IMR-90 (cell line): ENCODE results near the gene PHC2. TPM values are rescaled to one million over a fixed set of nuclear protein-coding genes. Genes with fewer than 3 reads are reported as not detected.

Experiments
- ATAC-seq: fragments of 200-7000 bp; cut with Tn5 transposase; 2 replicates; pipeline ENCODE4 v1.9.1; 2020; ENCODE audit warnings: low read depth, mild to moderate bottlenecking, moderate library complexity
- BruUV-seq: library from RNA; stranded (reverse); fragments of 400-500 nt; replicated peaks from 2 replicates; lab custom pipeline; 2021; lab: Mats Ljungman, UMichigan
- CTCF ChIA-PET: fragments of 300-600 bp; formaldehyde crosslinking; extraction: SDS; loops from one replicate; lab custom pipeline; 2021; ENCODE audit warnings: antibody characterized with exemption; lab: Yijun Ruan, JAX
- POLR2A ChIA-PET: fragments of 300-600 bp; sonication (Branson Sonifier 250); formaldehyde crosslinking; loops from one replicate; lab custom pipeline; 2022; ENCODE audit warnings: antibody characterized with exemption; ENCODE audit not compliant: unreplicated experiment; lab: Charles Lee
- DNase-seq: peaks from one replicate; pipeline ENCODE4 v3.0.0; 2013
- H2AFZ ChIP-seq: replicated peaks from 2 replicates; pipeline ENCODE3; 2013; ENCODE audit warnings: low read length, mild to moderate bottlenecking; ENCODE audit not compliant: poor library complexity
- H2AK5ac ChIP-seq: 2 replicates; pipeline ENCODE4 v1.6.1; 2013; ENCODE audit warnings: low read depth, low read length, inconsistent platforms
- H2AK9ac ChIP-seq: replicated peaks from 2 replicates; pipeline ENCODE3; 2013; ENCODE audit warnings: mild to moderate bottlenecking, low read depth, low read length, moderate library complexity; ENCODE audit not compliant: poor library complexity
- H2BK120ac ChIP-seq: 2 replicates; pipeline ENCODE4 v1.6.1; 2013; ENCODE audit warnings: low read depth, low read length, inconsistent platforms
- H2BK15ac ChIP-seq: 3 replicates; pipeline ENCODE4 v1.6.1; 2013; ENCODE audit warnings: low read depth, low read length, inconsistent platforms
- H2BK20ac ChIP-seq: 2 replicates; pipeline ENCODE4 v1.6.1; 2013; ENCODE audit warnings: low read depth, mild to moderate bottlenecking, inconsistent platforms, low read length, moderate library complexity
- H2BK5ac ChIP-seq: 2 replicates; pipeline ENCODE4 v1.6.1; 2013; ENCODE audit warnings: mild to moderate bottlenecking, low read depth, low read length, inconsistent platforms; ENCODE audit not compliant: poor library complexity, severe bottlenecking
- H3K14ac ChIP-seq: replicated peaks from 2 replicates; pipeline ENCODE4 v1.6.1; 2013; ENCODE audit warnings: low read depth, low read length, inconsistent platforms
- H3K18ac ChIP-seq: 2 replicates; pipeline ENCODE4 v1.6.1; 2013; ENCODE audit warnings: low read depth, low read length, control low read depth
- H3K23ac ChIP-seq: 2 replicates; pipeline ENCODE4 v1.6.1; 2013; ENCODE audit warnings: low read depth, low read length, inconsistent platforms
- H3K27ac ChIP-seq: 2 replicates; pipeline ENCODE4 v1.5.1; 2013; ENCODE audit warnings: mild to moderate bottlenecking, control low read depth, low read length; ENCODE audit not compliant: insufficient read depth
- H3K27me3 ChIP-seq: 2 replicates; pipeline ENCODE4 v1.6.1; 2013; ENCODE audit warnings: low read length; ENCODE audit not compliant: control insufficient read depth, insufficient read depth
- H3K36me3 ChIP-seq: 2 replicates; pipeline ENCODE4 v1.6.1; 2013; ENCODE audit warnings: low read length, mixed read lengths; ENCODE audit not compliant: control insufficient read depth, insufficient read depth
- H3K4ac ChIP-seq: 2 replicates; pipeline ENCODE4 v1.6.1; 2013; ENCODE audit warnings: low read depth, low read length, inconsistent platforms
- H3K4me1 ChIP-seq: 2 replicates; pipeline ENCODE4 v1.6.1; 2013; ENCODE audit warnings: low read length, mixed read lengths; ENCODE audit not compliant: control insufficient read depth, insufficient read depth
- H3K4me2 ChIP-seq: 2 replicates; pipeline ENCODE4 v1.6.1; 2013; ENCODE audit warnings: low read depth, mild to moderate bottlenecking, control low read depth, low read length, moderate library complexity
- H3K4me3 ChIP-seq: 2 replicates; pipeline ENCODE4 v1.5.1; 2013; ENCODE audit warnings: low read depth, mild to moderate bottlenecking, control low read depth, low read length, moderate library complexity; ENCODE audit not compliant: insufficient read depth
- H3K56ac ChIP-seq: 2 replicates; pipeline ENCODE4 v1.6.1; 2013; ENCODE audit warnings: low read length, inconsistent platforms; ENCODE audit not compliant: insufficient read depth; ENCODE audit errors: extremely low read depth
- H3K79me1 ChIP-seq, 2 experiments: 2 replicates each; pipeline ENCODE4 v1.6.1; 2013; ENCODE audit warnings: low read length in 2 of 2, inconsistent platforms in 1 of 2, low read depth in 1 of 2
- H3K9ac ChIP-seq: 2 replicates; pipeline ENCODE4 v1.6.1; 2013; ENCODE audit warnings: low read depth, low read length, control low read depth
- H3K9me1 ChIP-seq: 2 replicates; pipeline ENCODE4 v1.6.1; 2013; ENCODE audit warnings: low read length, inconsistent platforms; ENCODE audit not compliant: insufficient read depth
- H3K9me3 ChIP-seq: 2 replicates; pipeline ENCODE4 v1.6.1; 2013; ENCODE audit warnings: low read length; ENCODE audit not compliant: control insufficient read depth, insufficient read depth
- H4K20me1 ChIP-seq: 2 replicates; pipeline ENCODE4 v1.6.1; 2013; ENCODE audit warnings: low read length, inconsistent platforms; ENCODE audit not compliant: insufficient read depth
- H4K5ac ChIP-seq: 2 replicates; pipeline ENCODE4 v1.6.1; 2013; ENCODE audit warnings: mild to moderate bottlenecking, low read depth, low read length, control low read depth
- H4K8ac ChIP-seq, 2 experiments: 2 replicates each; pipeline ENCODE4 v1.6.1; 2013; ENCODE audit warnings: low read depth in 2 of 2, low read length in 2 of 2, control low read depth in 1 of 2, inconsistent platforms in 1 of 2
- H4K91ac ChIP-seq: 2 replicates; pipeline ENCODE4 v1.6.1; 2013; ENCODE audit warnings: low read depth, low read length, inconsistent platforms; ENCODE audit not compliant: insufficient read depth
- BHLHE40 ChIP-seq: fragments of 150-350 bp; IDR thresholded peaks from 2 replicates; pipeline ENCODE4 v1.6.1; 2016; ENCODE audit warnings: mild to moderate bottlenecking, low read depth, low read length
- CEBPB ChIP-seq: IDR thresholded peaks from 2 replicates; pipeline ENCODE4 v1.6.1; 2012; ENCODE audit warnings: low read depth, low read length, improper control_type of control experiment
- CHD1 ChIP-seq: IDR thresholded peaks from 2 replicates; pipeline ENCODE4 v1.6.1; 2012; ENCODE audit warnings: low read depth, low read length, improper control_type of control experiment
- CTCF ChIP-seq: conservative IDR thresholded peaks from 2 replicates; pipeline ENCODE4 v1.5.1; 2012; ENCODE audit warnings: mild to moderate bottlenecking, low read depth, low read length, improper control_type of control experiment
- ELK1 ChIP-seq: fragments of 150-350 bp; IDR thresholded peaks from 2 replicates; pipeline ENCODE4 v1.6.1; 2016; ENCODE audit warnings: low read depth, mild to moderate bottlenecking, low read length, moderate library complexity, borderline replicate concordance
- FOS ChIP-seq: fragments of 150-350 bp; IDR thresholded peaks from 2 replicates; pipeline ENCODE4 v1.6.1; 2016; ENCODE audit warnings: low read depth, low read length
- MAFK ChIP-seq: IDR thresholded peaks from 2 replicates; pipeline ENCODE4 v1.6.1; 2012; ENCODE audit warnings: low read depth, low read length, improper control_type of control experiment
- MXI1 ChIP-seq: IDR thresholded peaks from 2 replicates; pipeline ENCODE4 v1.6.1; 2012; ENCODE audit warnings: low read depth, mild to moderate bottlenecking, low read length, moderate library complexity, borderline replicate concordance
- NFE2L2 ChIP-seq: fragments of 150-350 bp; IDR thresholded peaks from 2 replicates; pipeline ENCODE4 v1.6.1; 2016; ENCODE audit warnings: low read depth, mild to moderate bottlenecking, low read length
- POLR2A ChIP-seq: IDR thresholded peaks from 2 replicates; pipeline ENCODE4 v1.6.1; 2012; ENCODE audit warnings: mild to moderate bottlenecking, low read depth, low read length
- RAD21 ChIP-seq: IDR thresholded peaks from 2 replicates; pipeline ENCODE4 v1.6.1; 2012; ENCODE audit warnings: low read length, improper control_type of control experiment
- RCOR1 ChIP-seq: IDR thresholded peaks from 2 replicates; pipeline ENCODE4 v1.6.1; 2012; ENCODE audit warnings: mild to moderate bottlenecking, low read length, improper control_type of control experiment; ENCODE audit not compliant: insufficient replicate concordance
- SMC3 ChIP-seq: fragments of 150-350 bp; IDR thresholded peaks from 2 replicates; pipeline ENCODE4 v1.6.1; 2016; ENCODE audit warnings: low read depth, mild to moderate bottlenecking, antibody characterized with exemption, low read length, moderate library complexity
- USF2 ChIP-seq: fragments of 150-350 bp; IDR thresholded peaks from 2 replicates; pipeline ENCODE4 v1.6.1; 2017; ENCODE audit warnings: mild to moderate bottlenecking, antibody characterized with exemption, low read length, low read depth
- WGBS, 2 experiments: methylation state at CpG; one replicate each; pipeline versions ENCODE4 v1.1.5 to v1.1.7; 2013; ENCODE audit warnings: missing lambda C conversion rate in 2 of 2; ENCODE audit not compliant: insufficient read length in 1 of 2; ENCODE audit errors: extremely low coverage in 2 of 2; 5-methylcytosine and 5-hydroxymethylcytosine counted together
- dilution Hi-C: fragments of 300-500 bp; cut with HindIII; formaldehyde crosslinking; loops from one replicate; pipeline ENCODE4 v1.14.3; 2018; ENCODE audit warnings: low sequenced_read_pairs; ENCODE audit not compliant: unreplicated experiment
- in situ Hi-C: fragments of 300-500 bp; cut with MboI; formaldehyde crosslinking; loops from 3 replicates; pipeline ENCODE4 v1.14.3; 2019; ENCODE audit warnings: low sequenced_read_pairs, inconsistent platforms, mixed read lengths
- intact Hi-C: fragments of 100-400 bp; cut with micrococcal nuclease; formaldehyde crosslinking; loops from 2 replicates; pipeline ENCODE4 v1.10.0; 2022
- polyA plus RNA-seq, 3 experiments: library from polyadenylated mRNA; depleted of rRNA; stranded (reverse); fragments of >200 nt; gene quantifications; 2 replicates each; pipeline ENCODE4 v1.2.3, GENCODE V29; 2012; ENCODE audit warnings: low replicate concordance in 1 of 3
- total RNA-seq: library from RNA; depleted of rRNA; stranded (reverse); fragments of >200 nt; gene quantifications from 2 replicates; pipeline ENCODE4 v1.2.3, GENCODE V29; 2012

PHC2 gene
- total and polyA plus RNA-seq, 2 of the 4 experiments (the other 2 are of a cell fraction): 46.4 to 98.1 TPM

GRCh38 chr1:33384040-33384812 lies 46.7 kb downstream of the PHC2 start:
- Histone ChIP-seq H3K14ac (peak overlapping the region; percentile 35), H2BK15ac (peak overlapping the region; percentile 92; the same call in 2 of the 3 replicates), H3K9me3 (no peaks in the 10 kb centered on the region), H2AFZ (peak overlapping the region; percentile 38), H4K5ac (peak overlapping the region; percentile 27; the same call in 1 of the 2 replicates), H2AK5ac (peak overlapping the region; percentile 92), H4K91ac (peak overlapping the region; percentile 67), H4K20me1 (no peaks in the 10 kb centered on the region), H3K9me1 (peaks cover 22% of the 10 kb centered on the region), H2AK9ac (peak overlapping the region; percentile 63), H3K4me2 (no peak overlapping the region), H2BK120ac (peak overlapping the region; percentile 72), H3K23ac (peak overlapping the region; percentile 18; the same call in 1 of the 2 replicates), H3K36me3 (no peaks in the 10 kb centered on the region), H4K8ac (peak overlapping the region; percentile 58 to 72; a peak in 3 of 4 replicates), H2BK20ac (peak overlapping the region; percentile 91), H3K4me1 (peaks cover 47% of the 10 kb centered on the region), H3K56ac (peak overlapping the region; percentile 18; the same call in 1 of the 2 replicates), H3K27me3 (no peaks in the 10 kb centered on the region), H3K18ac (peak overlapping the region; percentile 79), H3K27ac (peak overlapping the region; percentile 46; the same call in 1 of the 2 replicates), H2BK5ac (peak overlapping the region; percentile 12), H3K4ac (peak overlapping the region; percentile 76; the same call in 1 of the 2 replicates), H3K4me3 (no peak overlapping the region), H3K79me1 (peaks cover 17 to 39% of the 10 kb centered on the region in 2 experiments), H3K9ac (no peak overlapping the region)
- DNase-seq (peak; percentile 86), ATAC-seq (peak; percentile 69)
- 0% methylated on average over 1 of the region's 7 CpGs; no CpG with 5 or more reads in 1 of the 2 experiments for WGBS, 2 experiments
- intact Hi-C loops: no loop called here
- no TSS peak for BruUV-seq
- ChIA-PET CTCF (interaction anchor here (1.0 kb wide), 1 partner anchor 72 kb away, joined by 4 read pairs; no protein-coding TSS in a partner anchor), POLR2A (no interaction called here)
- dilution Hi-C loops: no loop called here
- in situ Hi-C loops: no loop called here
- TF ChIP-seq CTCF (no peak), SMC3 (no peak), BHLHE40 (peak; percentile 64), NFE2L2 (0 out of 2 replicates have a peak, but pooled peaks have one; percentile 6), MAFK (no peak), ELK1 (no peak), MXI1 (peak; percentile 92), CEBPB (no peak), USF2 (peak; percentile 92), RAD21 (no peak), CHD1 (no peak), RCOR1 (no peak), FOS (no peak), POLR2A (no peak)
